CD4-positive, CD25-positive, alpha-beta regulatory T cell (primary cell): ENCODE measurements around the gene LGI4. TPM values are rescaled to one million over a fixed set of nuclear protein-coding genes. Genes with fewer than 3 reads are reported as not detected.
A peak's percentile ranks its signal among the peaks of the same experiment; 100 is the strongest.

ENCODE experiments used
- ATAC-seq, 2 donors: fragments of 150-1000 bp; cut with Tn5 transposase; one replicate each; pipeline ENCODE4 v1.10.0; 2021; ENCODE audit warnings: low read depth in 2 of 2, moderate number of reproducible peaks in 2 of 2, moderate library complexity in 1 of 2
- DNase-seq, 3 donors: peaks; one replicate each; pipeline versions ENCODE4 v3.0.0 to v3.0.0-alpha.2; 2012 to 2022; ENCODE audit warnings: mixed read lengths in 1 of 3
- H3K27ac ChIP-seq: one replicate; pipeline ENCODE4 v1.7.0; 2013; ENCODE audit warnings: mild to moderate bottlenecking, low read length; ENCODE audit not compliant: insufficient read depth, poor library complexity, severe bottlenecking
- H3K27me3 ChIP-seq: one replicate; pipeline ENCODE4 v1.7.0; 2013; ENCODE audit warnings: low read length; ENCODE audit not compliant: control insufficient read depth, insufficient read depth
- H3K36me3 ChIP-seq: one replicate; pipeline ENCODE4 v1.7.0; 2013; ENCODE audit warnings: mild to moderate bottlenecking, low read length, moderate library complexity; ENCODE audit not compliant: control insufficient read depth, insufficient read depth
- H3K4me1 ChIP-seq: 2 replicates; pipeline ENCODE4 v1.7.0; 2013; ENCODE audit warnings: mild to moderate bottlenecking, low read length; ENCODE audit not compliant: insufficient read depth, control insufficient read depth, poor library complexity, severe bottlenecking
- H3K4me3 ChIP-seq: one replicate; pipeline ENCODE4 v1.7.0; 2013; ENCODE audit warnings: low read depth, mild to moderate bottlenecking, low read length, moderate library complexity
- H3K9me3 ChIP-seq, 2 experiments: 1 replicate in 1 of 2; 2 replicates in 1 of 2; pipeline ENCODE4 v1.7.0; 2013; ENCODE audit warnings: low read length in 2 of 2, mild to moderate bottlenecking in 1 of 2, moderate library complexity in 1 of 2; ENCODE audit not compliant: control insufficient read depth in 2 of 2
- H3K27ac Mint-ChIP-seq, 3 donors: one replicate each; pipeline ENCODE4 v1.8.0; 2020 to 2022; ENCODE audit warnings: mild to moderate bottlenecking in 3 of 3, mixed read lengths in 3 of 3, moderate library complexity in 2 of 3
- H3K27me3 Mint-ChIP-seq: one replicate; pipeline ENCODE4 v1.8.0; 2022; ENCODE audit warnings: mild to moderate bottlenecking, mixed read lengths
- H3K36me3 Mint-ChIP-seq: one replicate; pipeline ENCODE4 v1.8.0; 2020; ENCODE audit warnings: mixed read lengths
- H3K4me1 Mint-ChIP-seq, 4 donors: one replicate each; pipeline ENCODE4 v1.8.0; 2020 to 2022; ENCODE audit warnings: mixed read lengths in 4 of 4, mild to moderate bottlenecking in 1 of 4
- H3K4me3 Mint-ChIP-seq, 4 donors: one replicate each; pipeline ENCODE4 v1.8.0; 2020 to 2022; ENCODE audit warnings: mild to moderate bottlenecking in 4 of 4, mixed read lengths in 4 of 4, moderate library complexity in 3 of 4
- H3K9me3 Mint-ChIP-seq, 7 donors: one replicate each; pipeline ENCODE4 v1.8.0; 2020 to 2022; ENCODE audit warnings: mixed read lengths in 7 of 7, mild to moderate bottlenecking in 3 of 7, moderate library complexity in 2 of 7
- polyA plus RNA-seq, 4 donors: library from polyadenylated mRNA; unstranded; fragments of 300-500 nt; fragmentation: Illumina TruSeq; gene quantifications; one replicate each; pipeline ENCODE4 v1.2.3, GENCODE V29; 2021
- total RNA-seq: library from RNA; stranded (reverse); gene quantifications from one replicate; pipeline ENCODE4 v1.2.3, GENCODE V29; 2022

Gene LGI4
- total and polyA plus RNA-seq, 5 donors from 2014 or later, result 0.64 TPM; not detected in 4

GRCh38 chr19:35112995-35113688 lies 21.7 kb downstream of the LGI4 start:
- H3K4me1 Mint-ChIP-seq, result peaks cover 3 to 8% (median 5%) of the 10 kb centered on the region in 4 donors
- no peak overlapping the region for H3K4me3 Mint-ChIP-seq

GRCh38 chr19:35110974-35111373 lies 23.9 kb downstream of the LGI4 start:
- H3K4me1 Mint-ChIP-seq, result peaks cover 3 to 8% (median 5%) of the 10 kb centered on the region in 4 donors
- H3K36me3 ChIP-seq, result no peaks in the 10 kb centered on the region
- H3K27me3 ChIP-seq, result no peaks in the 10 kb centered on the region
- ATAC-seq, result no peak
- H3K4me3 Mint-ChIP-seq, result no peak overlapping the region
- H3K4me1 ChIP-seq, result peaks cover 6% of the 10 kb centered on the region
- H3K27ac ChIP-seq, result no peak overlapping the region
- H3K36me3 Mint-ChIP-seq, result no peaks in the 10 kb centered on the region
- no peak for DNase-seq
- H3K9me3 ChIP-seq, result no peaks in the 10 kb centered on the region
- peaks cover 5% of the 10 kb centered on the region for H3K27me3 Mint-ChIP-seq
- H3K9me3 Mint-ChIP-seq, result no peaks in the 10 kb centered on the region
- no peak overlapping the region for H3K27ac Mint-ChIP-seq
- no peak overlapping the region for H3K4me3 ChIP-seq

More at GRCh38 chr19:35112995-35113688, 21.7 kb downstream of the LGI4 start:
- Mint-ChIP-seq H3K27me3 (peaks cover 5% of the 10 kb centered on the region), H3K9me3 (no peaks in the 10 kb centered on the region), H3K27ac (no peak overlapping the region), H3K36me3 (no peaks in the 10 kb centered on the region)
- Histone ChIP-seq H3K4me3 (no peak overlapping the region), H3K4me1 (peaks cover 6% of the 10 kb centered on the region), H3K36me3 (no peaks in the 10 kb centered on the region), H3K27me3 (no peaks in the 10 kb centered on the region), H3K27ac (no peak overlapping the region), H3K9me3 (no peaks in the 10 kb centered on the region)
- ATAC-seq, result no peak
- no peak for DNase-seq

DNA sequence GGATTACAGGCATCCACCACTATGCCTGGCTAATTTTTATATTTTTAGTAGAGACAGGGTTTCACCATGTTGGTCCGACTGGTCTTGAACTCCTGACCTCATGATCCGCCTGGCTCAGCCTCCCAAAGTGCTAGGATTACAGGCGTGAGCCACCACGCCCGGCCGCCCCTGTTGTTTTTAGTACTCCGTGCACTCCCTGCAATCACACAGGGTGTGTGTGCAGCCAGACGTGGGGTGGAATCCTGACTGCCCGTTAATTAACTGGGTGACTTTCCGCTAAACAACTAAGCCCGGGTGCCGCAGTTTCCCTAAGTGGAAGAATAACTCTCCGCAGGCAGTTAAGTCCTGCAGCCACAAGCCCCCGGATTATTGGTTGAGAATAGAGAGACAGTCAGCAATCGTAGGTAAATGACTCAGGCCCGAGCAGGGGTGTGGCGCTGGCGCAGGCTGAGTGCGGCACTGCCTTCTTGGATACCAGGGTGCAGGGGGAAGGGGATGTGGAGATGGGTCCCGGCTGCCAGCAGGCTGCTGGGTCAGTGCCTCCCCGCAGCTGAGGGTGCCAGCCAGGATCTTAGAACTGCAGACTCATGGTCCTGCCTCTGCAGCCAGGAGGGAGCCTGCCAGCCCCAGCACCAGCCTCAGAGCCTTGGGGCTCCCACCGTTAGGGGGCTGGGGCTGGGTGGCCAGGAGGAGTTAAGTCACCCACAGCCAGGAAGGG lies 25.3 kb downstream of the LGI4 start:
- Histone ChIP-seq H3K4me1 (peaks cover 3% of the 10 kb centered on the region), H3K27me3 (no peaks in the 10 kb centered on the region), H3K9me3 (no peaks in the 10 kb centered on the region), H3K36me3 (no peaks in the 10 kb centered on the region), H3K4me3 (no peak overlapping the region), H3K27ac (no peak overlapping the region)
- H3K4me1 Mint-ChIP-seq, result peaks cover 2% of the 10 kb centered on the region in 4 donors
- no peak overlapping the region for H3K27ac Mint-ChIP-seq
- no peak overlapping the region for H3K4me3 Mint-ChIP-seq
- H3K36me3 Mint-ChIP-seq, result no peaks in the 10 kb centered on the region
- no peaks in the 10 kb centered on the region for H3K9me3 Mint-ChIP-seq
- H3K27me3 Mint-ChIP-seq, result peaks cover 5% of the 10 kb centered on the region
- DNase-seq (no peak), ATAC-seq (no peak)

- Histone ChIP-seq H3K36me3 (no peaks in the 10 kb centered on the region), H3K27ac (no peak overlapping the region), H3K4me3 (no peak overlapping the region), H3K27me3 (no peaks in the 10 kb centered on the region), H3K4me1 (no peaks in the 10 kb centered on the region), H3K9me3 (no peaks in the 10 kb centered on the region)
- H3K27ac Mint-ChIP-seq, result peak overlapping the region in 1 of 3 donors; percentile 79
- no peak for DNase-seq
- H3K27me3 Mint-ChIP-seq, result peaks cover 5% of the 10 kb centered on the region
- no peak for ATAC-seq
- no peak overlapping the region for H3K4me3 Mint-ChIP-seq
- no peaks in the 10 kb centered on the region for H3K9me3 Mint-ChIP-seq
- H3K4me1 Mint-ChIP-seq, result no peaks in the 10 kb centered on the region
- no peaks in the 10 kb centered on the region for H3K36me3 Mint-ChIP-seq
These were observed 26.1 kb downstream of the LGI4 start for GRCh38 chr19:35108730-35109129.

- Mint-ChIP-seq H3K36me3 (no peaks in the 10 kb centered on the region), H3K9me3 (no peaks in the 10 kb centered on the region), H3K27ac (no peak overlapping the region), H3K27me3 (peaks cover 5% of the 10 kb centered on the region), H3K4me3 (no peak overlapping the region), H3K4me1 (no peaks in the 10 kb centered on the region)
- H3K27ac ChIP-seq, result no peak overlapping the region
- ATAC-seq (no peak), DNase-seq (no peak)
- H3K27me3 ChIP-seq, result no peaks in the 10 kb centered on the region
- no peaks in the 10 kb centered on the region for H3K9me3 ChIP-seq
- no peak overlapping the region for H3K4me3 ChIP-seq
- H3K4me1 ChIP-seq, result no peaks in the 10 kb centered on the region
- H3K36me3 ChIP-seq, result no peaks in the 10 kb centered on the region
These were observed 27.3 kb downstream of the LGI4 start for GRCh38 chr19:35107545-35107944.

DNA sequence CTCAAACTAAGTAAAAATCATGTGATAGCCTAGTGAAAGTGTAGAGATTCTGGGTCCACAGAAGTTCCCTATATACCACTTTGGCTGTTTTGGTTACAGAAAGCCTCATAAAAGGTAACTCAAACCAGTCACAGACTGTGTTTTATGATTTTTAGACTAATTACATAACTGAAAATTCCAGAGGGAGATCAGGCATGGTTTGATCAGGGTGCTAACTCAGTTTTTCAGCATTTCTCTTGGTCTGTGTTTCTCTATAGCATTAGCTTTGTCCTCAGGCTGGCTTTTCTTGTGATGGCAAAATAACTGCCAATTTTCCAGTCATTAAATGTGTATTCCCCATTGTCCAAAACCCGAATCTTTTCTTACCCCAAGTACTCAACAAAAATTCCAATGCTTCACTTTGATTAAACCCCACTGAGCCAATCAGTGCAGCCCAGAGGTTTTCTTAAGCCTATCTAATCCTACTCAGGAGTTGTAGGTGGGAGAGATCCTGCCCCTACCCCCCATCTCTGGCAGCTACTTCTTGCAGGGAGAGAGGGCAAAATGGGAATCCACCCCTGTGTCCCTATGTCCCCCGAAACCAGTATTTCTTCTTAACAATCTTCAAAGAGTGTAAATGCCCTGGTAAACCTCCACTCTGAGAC lies 27.8 kb downstream of the LGI4 start:
- H3K4me1 Mint-ChIP-seq, result no peaks in the 10 kb centered on the region
- ATAC-seq (no peak), DNase-seq (no peak)
- no peak overlapping the region for H3K4me3 Mint-ChIP-seq
- H3K27me3 Mint-ChIP-seq, result peaks cover 4% of the 10 kb centered on the region
- no peaks in the 10 kb centered on the region for H3K36me3 ChIP-seq
- no peaks in the 10 kb centered on the region for H3K9me3 ChIP-seq
- no peaks in the 10 kb centered on the region for H3K9me3 Mint-ChIP-seq
- no peaks in the 10 kb centered on the region for H3K4me1 ChIP-seq
- no peaks in the 10 kb centered on the region for H3K36me3 Mint-ChIP-seq
- H3K4me3 ChIP-seq, result no peak overlapping the region
- H3K27ac Mint-ChIP-seq, result no peak overlapping the region
- no peaks in the 10 kb centered on the region for H3K27me3 ChIP-seq
- H3K27ac ChIP-seq, result no peak overlapping the region

DNA sequence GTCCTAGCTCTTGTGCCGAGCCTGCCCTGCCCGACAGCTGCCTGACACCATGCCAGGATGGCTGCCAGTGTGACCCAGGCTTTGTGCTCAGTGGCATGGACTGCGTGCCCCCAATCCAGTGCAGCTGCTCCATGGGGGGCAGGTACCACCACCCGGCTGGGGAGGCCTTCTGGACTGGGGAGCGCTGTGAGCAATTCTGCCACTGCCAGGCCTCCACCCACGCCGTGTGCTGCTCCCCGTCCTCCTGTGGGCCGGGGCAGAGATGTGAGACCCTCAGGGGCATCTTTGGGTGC lies 28.6 kb downstream of the LGI4 start:
- H3K27ac Mint-ChIP-seq, result no peak overlapping the region
- H3K9me3 Mint-ChIP-seq, result no peaks in the 10 kb centered on the region
- H3K27me3 Mint-ChIP-seq, result no peaks in the 10 kb centered on the region
- no peak for DNase-seq
- Histone ChIP-seq H3K27me3 (no peaks in the 10 kb centered on the region), H3K27ac (no peak overlapping the region), H3K4me3 (no peak overlapping the region), H3K4me1 (no peaks in the 10 kb centered on the region), H3K9me3 (no peaks in the 10 kb centered on the region), H3K36me3 (no peaks in the 10 kb centered on the region)
- no peaks in the 10 kb centered on the region for H3K36me3 Mint-ChIP-seq
- no peak overlapping the region for H3K4me3 Mint-ChIP-seq
- no peaks in the 10 kb centered on the region for H3K4me1 Mint-ChIP-seq
- ATAC-seq, result no peak
